AG09309 (cell line): ENCODE results near the gene CRAMP1.

Source experiments
- DNase-seq: peaks from one replicate; pipeline ENCODE4 v3.0.0-alpha.2; 2010; ENCODE audit warnings: low read depth
- H3K4me3 ChIP-seq: 2 replicates; pipeline ENCODE4 v1.5.1; 2011; ENCODE audit warnings: mild to moderate bottlenecking, low read depth, low read length, moderate library complexity; ENCODE audit not compliant: control insufficient read depth
- CTCF ChIP-seq: IDR thresholded peaks from 2 replicates; pipeline ENCODE4 v1.5.1; 2011; ENCODE audit warnings: mild to moderate bottlenecking, low read depth, low read length, inconsistent platforms; ENCODE audit not compliant: insufficient read depth, control insufficient read depth; ENCODE audit errors: missing control alignments

The CRAMP1 gene

GRCh38 chr16:1724491-1724890, 112.3 kb downstream of the CRAMP1 start:
- TF ChIP-seq CTCF, result no peak
- DNase-seq, result no peak
- H3K4me3 ChIP-seq, result no peak overlapping the region

GRCh38 chr16:1726661-1727502, 114.7 kb downstream of the CRAMP1 start:
- no peak overlapping the region for H3K4me3 ChIP-seq
- TF ChIP-seq CTCF, result no peak
- no peak for DNase-seq
